HEK293 (cell line): Measurements from ENCODE around the gene DLGAP4.

Experiments used
- CTCF ChIA-PET: fragments of 350-600 bp; formaldehyde crosslinking; extraction: SDS; loops from one replicate; lab custom pipeline; 2021; ENCODE audit warnings: antibody characterized with exemption; lab: Yijun Ruan, JAX
- POLR2A ChIA-PET: fragments of 300-600 bp; formaldehyde crosslinking; extraction: SDS; loops from one replicate; lab custom pipeline; 2020; ENCODE audit warnings: antibody characterized with exemption, inconsistent platforms; lab: Yijun Ruan, JAX
- H3K27ac ChIP-seq: fragments of 200-500 bp; sonication (Bioruptor generic); 2 replicates; pipeline ENCODE4 v1.5.1; 2014; ENCODE audit warnings: low read depth, low read length, control low read depth, inconsistent platforms; ENCODE audit errors: extremely low read depth
- H3K36me3 ChIP-seq, 2 experiments: fragments of 200-500 bp in 1 of 2; sonication (Bioruptor generic) in 1 of 2; 1 replicate in 1 of 2; 2 replicates in 1 of 2; pipeline ENCODE4 v1.5.1; 2014 to 2017; ENCODE audit warnings: inconsistent platforms in 2 of 2, low read length in 2 of 2; ENCODE audit not compliant: control insufficient read depth in 2 of 2, insufficient read depth in 1 of 2
- H3K4me1 ChIP-seq: fragments of 200-500 bp; sonication (Bioruptor generic); 2 replicates; pipeline ENCODE4 v1.5.1; 2014; ENCODE audit warnings: mild to moderate bottlenecking, low read length, inconsistent platforms; ENCODE audit not compliant: control insufficient read depth, insufficient read depth
- H3K4me3 ChIP-seq: 2 replicates; pipeline ENCODE4 v1.5.1; 2011; ENCODE audit warnings: low read depth, mild to moderate bottlenecking, control low read depth, low read length, moderate library complexity
- H3K9me3 ChIP-seq: fragments of 200-500 bp; sonication (Bioruptor generic); 2 replicates; pipeline ENCODE4 v1.5.1; 2014; ENCODE audit warnings: low read depth, low read length, inconsistent platforms; ENCODE audit not compliant: control insufficient read depth, insufficient read depth
- HOXD13 ChIP-seq: sonication (generic); formaldehyde crosslinking; IDR thresholded peaks from 2 replicates; pipeline ENCODE4 v1.8.0; 2022; ENCODE audit warnings: missing genetic modification reagents, borderline replicate concordance
- INSM2 ChIP-seq: fragments of 450-650 bp; formaldehyde crosslinking; IDR thresholded peaks from 2 replicates; pipeline ENCODE4 v1.5.1; 2016; ENCODE audit warnings: missing biosample characterization, missing genetic modification characterization
- ZBTB10 ChIP-seq: fragments of 450-650 bp; formaldehyde crosslinking; IDR thresholded peaks from 2 replicates; pipeline ENCODE4 v1.5.1; 2016; ENCODE audit warnings: missing biosample characterization, missing genetic modification characterization
- ZBTB11 ChIP-seq: fragments of 450-650 bp; formaldehyde crosslinking; conservative IDR thresholded peaks from 2 replicates; pipeline ENCODE4 v1.5.1; 2016; ENCODE audit warnings: low read depth, missing biosample characterization, missing genetic modification characterization
- ZBTB20 ChIP-seq: fragments of 450-650 bp; formaldehyde crosslinking; IDR thresholded peaks from 2 replicates; pipeline ENCODE4 v1.5.1; 2016; ENCODE audit warnings: missing biosample characterization, missing genetic modification characterization
- ZBTB6 ChIP-seq: fragments of 450-650 bp; formaldehyde crosslinking; IDR thresholded peaks from 2 replicates; pipeline ENCODE4 v1.5.1; 2017; ENCODE audit warnings: missing biosample characterization, missing genetic modification characterization
- ZNF138 ChIP-seq: fragments of 450-650 bp; formaldehyde crosslinking; IDR thresholded peaks from 2 replicates; pipeline ENCODE4 v1.5.1; 2016; ENCODE audit warnings: missing biosample characterization, missing genetic modification characterization, borderline replicate concordance
- ZNF184 ChIP-seq: fragments of 450-650 bp; IDR thresholded peaks from 2 replicates; pipeline ENCODE4 v1.5.1; 2018; ENCODE audit warnings: missing biosample characterization, mild to moderate bottlenecking, missing genetic modification characterization
- ZNF2 ChIP-seq: fragments of 450-650 bp; formaldehyde crosslinking; IDR thresholded peaks from 2 replicates; pipeline ENCODE4 v1.5.1; 2016; ENCODE audit warnings: missing biosample characterization, missing genetic modification characterization
- ZNF266 ChIP-seq: fragments of 450-650 bp; formaldehyde crosslinking; IDR thresholded peaks from 2 replicates; pipeline ENCODE4 v1.5.1; 2016; ENCODE audit warnings: missing biosample characterization, missing genetic modification characterization, low read depth
- ZNF514 ChIP-seq: fragments of 450-650 bp; formaldehyde crosslinking; IDR thresholded peaks from 2 replicates; pipeline ENCODE4 v1.5.1; 2016; ENCODE audit warnings: missing biosample characterization, missing genetic modification characterization
- ZNF548 ChIP-seq: fragments of 450-650 bp; formaldehyde crosslinking; IDR thresholded peaks from 2 replicates; pipeline ENCODE4 v1.5.1; 2016; ENCODE audit warnings: missing biosample characterization, missing genetic modification characterization
- ZNF549 ChIP-seq: fragments of 450-650 bp; IDR thresholded peaks from 2 replicates; pipeline ENCODE4 v1.5.1; 2018; ENCODE audit warnings: missing biosample characterization, missing genetic modification characterization, mild to moderate bottlenecking, inconsistent platforms, moderate library complexity
- ZNF561 ChIP-seq: fragments of 450-650 bp; IDR thresholded peaks from 2 replicates; pipeline ENCODE4 v1.5.1; 2018; ENCODE audit warnings: missing biosample characterization, missing genetic modification characterization, borderline replicate concordance
- ZNF585B ChIP-seq: fragments of 450-650 bp; formaldehyde crosslinking; IDR thresholded peaks from 2 replicates; pipeline ENCODE4 v1.5.1; 2016; ENCODE audit warnings: missing biosample characterization, missing genetic modification characterization
- ZNF768 ChIP-seq: fragments of 450-650 bp; formaldehyde crosslinking; IDR thresholded peaks from 2 replicates; pipeline ENCODE4 v1.5.1; 2018; ENCODE audit warnings: missing biosample characterization, mild to moderate bottlenecking, missing genetic modification characterization
- TF ChIP-seq, protein P1 (sequence below): fragments of 450-650 bp; formaldehyde crosslinking; IDR thresholded peaks from 2 replicates; pipeline ENCODE4 v1.5.1; 2017; ENCODE audit warnings: missing biosample characterization, missing genetic modification characterization

Gene DLGAP4

DNA sequence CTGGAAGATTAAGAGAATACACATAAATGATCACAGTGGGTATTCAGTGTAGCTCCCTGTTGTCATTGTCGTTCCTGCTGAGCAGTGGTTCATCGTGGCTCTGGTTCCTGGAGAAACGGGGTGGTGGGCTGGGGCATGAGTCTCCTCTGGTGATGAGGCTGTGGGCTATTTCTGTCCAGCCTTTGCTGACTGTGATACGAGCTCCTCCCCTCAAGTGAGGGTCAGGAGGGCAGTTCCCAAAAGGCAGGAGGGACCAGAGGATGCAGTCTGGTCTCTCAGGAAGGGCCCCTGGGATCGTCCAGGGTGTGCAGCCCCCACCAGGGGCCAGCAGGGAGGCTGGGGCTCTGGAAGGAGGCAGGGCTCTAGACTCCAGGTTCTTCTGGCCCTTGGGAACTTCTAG lies 31.1 kb upstream of the DLGAP4 start (continued):
- TF ChIP-seq INSM2 (tag by site-specific recombination): no peak
- no peak for TF ChIP-seq ZNF514 (tag by site-specific recombination)
- no peak for TF ChIP-seq ZNF585B (tag by site-specific recombination)

GRCh38 chr20:36275441-36276189 lies 30.5 kb upstream of the DLGAP4 start:
- H3K4me1 ChIP-seq: no peaks in the 10 kb centered on the region
- H3K27ac ChIP-seq: no peak overlapping the region
- TF ChIP-seq ZBTB11 (tag by site-specific recombination) (no peak), ZNF266 (tag by site-specific recombination) (no peak), ZNF549 (tag by site-specific recombination) (no peak), ZBTB20 (tag by site-specific recombination) (no peak), ZNF2 (no peak), ZNF184 (no peak), HOXD13 (CRISPR knock-in tag) (no peak), ZNF548 (no peak), ZBTB6 (tag by site-specific recombination) (no peak), ZNF138 (no peak), ZNF561 (tag by site-specific recombination) (no peak), ZNF768 (no peak), ZBTB10 (tag by site-specific recombination) (no peak)
- TF ChIP-seq, protein P1, sequence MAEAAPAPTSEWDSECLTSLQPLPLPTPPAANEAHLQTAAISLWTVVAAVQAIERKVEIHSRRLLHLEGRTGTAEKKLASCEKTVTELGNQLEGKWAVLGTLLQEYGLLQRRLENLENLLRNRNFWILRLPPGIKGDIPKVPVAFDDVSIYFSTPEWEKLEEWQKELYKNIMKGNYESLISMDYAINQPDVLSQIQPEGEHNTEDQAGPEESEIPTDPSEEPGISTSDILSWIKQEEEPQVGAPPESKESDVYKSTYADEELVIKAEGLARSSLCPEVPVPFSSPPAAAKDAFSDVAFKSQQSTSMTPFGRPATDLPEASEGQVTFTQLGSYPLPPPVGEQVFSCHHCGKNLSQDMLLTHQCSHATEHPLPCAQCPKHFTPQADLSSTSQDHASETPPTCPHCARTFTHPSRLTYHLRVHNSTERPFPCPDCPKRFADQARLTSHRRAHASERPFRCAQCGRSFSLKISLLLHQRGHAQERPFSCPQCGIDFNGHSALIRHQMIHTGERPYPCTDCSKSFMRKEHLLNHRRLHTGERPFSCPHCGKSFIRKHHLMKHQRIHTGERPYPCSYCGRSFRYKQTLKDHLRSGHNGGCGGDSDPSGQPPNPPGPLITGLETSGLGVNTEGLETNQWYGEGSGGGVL (tag by site-specific recombination): no peak
- POLR2A ChIA-PET: no interaction called here
- CTCF ChIA-PET: interaction anchor here (0.6 to 1.6 kb wide), 2 partner anchors 74 to 124 kb away, joined by 3 to 4 read pairs; no protein-coding TSS in a partner anchor
- H3K4me3 ChIP-seq: no peak overlapping the region
- no peaks in the 10 kb centered on the region for H3K36me3 ChIP-seq
- H3K9me3 ChIP-seq: no peaks in the 10 kb centered on the region
